Measurements from ENCODE around the gene MAEA. TPM values are rescaled to one million over a fixed set of nuclear protein-coding genes. Genes with fewer than 3 reads are reported as not detected.

MAEA gene
- total and polyA plus RNA-seq, 10 of the 15 experiments (the other 5 are each of a cell fraction or from before 2014, with no cell fraction given): 3.6 to 67.1 (median 54.6) TPM

DNA sequence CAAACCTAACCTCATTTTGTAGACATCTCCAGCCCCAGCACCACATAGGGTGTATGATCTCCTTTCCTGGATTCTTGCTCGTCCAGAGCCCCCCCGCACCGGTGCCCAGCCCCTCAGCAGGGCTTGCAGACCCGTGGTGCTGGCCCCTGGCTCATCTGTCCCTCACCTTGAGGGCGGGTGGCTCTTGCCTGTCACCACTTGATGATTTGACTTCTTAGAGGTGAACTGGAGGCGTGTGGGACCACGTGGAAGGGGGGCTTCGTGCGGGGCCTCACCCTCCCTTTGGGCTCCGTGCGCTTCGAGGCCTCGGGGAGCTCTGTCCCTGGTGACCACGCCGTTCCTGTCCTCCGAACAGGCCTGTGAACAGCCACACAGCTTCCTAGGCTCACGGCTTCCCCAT lies 72.8 kb downstream of the MAEA start:
- no peak for ATAC-seq
- ChIA-PET POLR2A (no interaction called here), CTCF (no interaction called here), RAD21 (ENCODE audit: unreplicated experiment) (no interaction called here), SMC1A (ENCODE audit: uncharacterized antibody, unreplicated experiment) (no interaction called here)
- intact Hi-C loops (cut with micrococcal nuclease; ENCODE audit: unreplicated experiment): loop anchor here (5.0 kb wide), 1 partner anchor 335 kb away; no protein-coding TSS in a partner anchor
- Histone ChIP-seq H3K4me3 (no peak overlapping the region), H3K79me2 (ENCODE audit: control insufficient read depth, insufficient read depth, low read length) (no peaks in the 10 kb centered on the region), H3K4me1 (ENCODE audit: control insufficient read depth, insufficient read depth, low read length) (no peaks in the 10 kb centered on the region), H2AFZ (ENCODE audit: control insufficient read depth, low read depth, low read length) (no peak overlapping the region), H3K9me3 (replicated peaks; ENCODE audit: control insufficient read depth, insufficient read depth, low read length) (no peaks in the 10 kb centered on the region), H3K27me3 (replicated peaks in 1 of 2; ENCODE audit: control insufficient read depth in 2 of 2, insufficient read depth in 2 of 2, low read length in 1 of 2) (no peaks in the 10 kb centered on the region), H3K9ac (ENCODE audit: control insufficient read depth, insufficient read depth, low read length) (no peak overlapping the region), H3K4me2 (ENCODE audit: control insufficient read depth, insufficient read depth) (no peak overlapping the region), H3K36me3 (ENCODE audit: control insufficient read depth in 2 of 2, insufficient read depth in 2 of 2, low read length in 1 of 2) (no peaks in the 10 kb centered on the region; a peak in 1 of 4 replicates), H4K20me1 (ENCODE audit: control insufficient read depth, insufficient read depth) (no peaks in the 10 kb centered on the region), H3K27ac (ENCODE audit: control insufficient read depth, insufficient read depth) (no peak overlapping the region)
- FAIRE-seq: no peak
- 87% methylated on average over 17 of the region's 17 CpGs for WGBS (ENCODE audit: insufficient coverage, insufficient replicate concordance, low lambda C conversion rate, missing lambda C conversion rate)
- DNase-seq (ENCODE audit: low read depth, low spot score): no peak
- no TSS peak for BruUV-seq (replicated peaks)
- in situ Hi-C loops (cut with MboI): no loop called here
- TF ChIP-seq NFXL1 (IDR thresholded peaks at IDR 0.05; ENCODE audit: borderline replicate concordance) (no peak), ZNF274 (IDR thresholded peaks at IDR 0.05; ENCODE audit: insufficient read depth, insufficient read length) (no peak), HDAC2 (IDR thresholded peaks at IDR 0.05) (no peak), SMC3 (IDR thresholded peaks at IDR 0.05; ENCODE audit: borderline replicate concordance, low read length) (no peak), SIN3A (IDR thresholded peaks at IDR 0.05; ENCODE audit: low read depth, low read length) (no peak), GATAD2B (conservative IDR thresholded peaks at IDR 0.05; ENCODE audit: low read depth) (no peak), TCF3 (IDR thresholded peaks at IDR 0.05; ENCODE audit: borderline replicate concordance, insufficient read depth, low read depth, low read length) (no peak), CHD1 (IDR thresholded peaks at IDR 0.05; ENCODE audit: low read depth, low read length) (no peak), FOS (IDR thresholded peaks at IDR 0.05; ENCODE audit: borderline replicate concordance, extremely low read depth, insufficient read length) (no peak), MEF2B (IDR thresholded peaks at IDR 0.05; ENCODE audit: partially characterized antibody, poor library complexity, severe bottlenecking) (no peak), PML (IDR thresholded peaks at IDR 0.05; ENCODE audit: low read length) (no peak), ETV6 (conservative IDR thresholded peaks at IDR 0.05 in 1 of 2, IDR thresholded peaks at IDR 0.05 in 1 of 2; ENCODE audit: borderline replicate concordance in 1 of 2, low read depth in 1 of 2) (no peak), NFYA (IDR thresholded peaks at IDR 0.05; ENCODE audit: borderline replicate concordance, low read depth, low read length) (no peak), RAD51 (IDR thresholded peaks at IDR 0.05) (no peak)
- TF ChIP-seq, protein P1, sequence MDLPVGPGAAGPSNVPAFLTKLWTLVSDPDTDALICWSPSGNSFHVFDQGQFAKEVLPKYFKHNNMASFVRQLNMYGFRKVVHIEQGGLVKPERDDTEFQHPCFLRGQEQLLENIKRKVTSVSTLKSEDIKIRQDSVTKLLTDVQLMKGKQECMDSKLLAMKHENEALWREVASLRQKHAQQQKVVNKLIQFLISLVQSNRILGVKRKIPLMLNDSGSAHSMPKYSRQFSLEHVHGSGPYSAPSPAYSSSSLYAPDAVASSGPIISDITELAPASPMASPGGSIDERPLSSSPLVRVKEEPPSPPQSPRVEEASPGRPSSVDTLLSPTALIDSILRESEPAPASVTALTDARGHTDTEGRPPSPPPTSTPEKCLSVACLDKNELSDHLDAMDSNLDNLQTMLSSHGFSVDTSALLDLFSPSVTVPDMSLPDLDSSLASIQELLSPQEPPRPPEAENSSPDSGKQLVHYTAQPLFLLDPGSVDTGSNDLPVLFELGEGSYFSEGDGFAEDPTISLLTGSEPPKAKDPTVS (IDR thresholded peaks at IDR 0.05; ENCODE audit: low read depth, low read length): no peak
- TF ChIP-seq, protein P2, sequence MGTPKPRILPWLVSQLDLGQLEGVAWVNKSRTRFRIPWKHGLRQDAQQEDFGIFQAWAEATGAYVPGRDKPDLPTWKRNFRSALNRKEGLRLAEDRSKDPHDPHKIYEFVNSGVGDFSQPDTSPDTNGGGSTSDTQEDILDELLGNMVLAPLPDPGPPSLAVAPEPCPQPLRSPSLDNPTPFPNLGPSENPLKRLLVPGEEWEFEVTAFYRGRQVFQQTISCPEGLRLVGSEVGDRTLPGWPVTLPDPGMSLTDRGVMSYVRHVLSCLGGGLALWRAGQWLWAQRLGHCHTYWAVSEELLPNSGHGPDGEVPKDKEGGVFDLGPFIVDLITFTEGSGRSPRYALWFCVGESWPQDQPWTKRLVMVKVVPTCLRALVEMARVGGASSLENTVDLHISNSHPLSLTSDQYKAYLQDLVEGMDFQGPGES (IDR thresholded peaks at IDR 0.05): no peak
- TF ChIP-seq, protein P3, sequence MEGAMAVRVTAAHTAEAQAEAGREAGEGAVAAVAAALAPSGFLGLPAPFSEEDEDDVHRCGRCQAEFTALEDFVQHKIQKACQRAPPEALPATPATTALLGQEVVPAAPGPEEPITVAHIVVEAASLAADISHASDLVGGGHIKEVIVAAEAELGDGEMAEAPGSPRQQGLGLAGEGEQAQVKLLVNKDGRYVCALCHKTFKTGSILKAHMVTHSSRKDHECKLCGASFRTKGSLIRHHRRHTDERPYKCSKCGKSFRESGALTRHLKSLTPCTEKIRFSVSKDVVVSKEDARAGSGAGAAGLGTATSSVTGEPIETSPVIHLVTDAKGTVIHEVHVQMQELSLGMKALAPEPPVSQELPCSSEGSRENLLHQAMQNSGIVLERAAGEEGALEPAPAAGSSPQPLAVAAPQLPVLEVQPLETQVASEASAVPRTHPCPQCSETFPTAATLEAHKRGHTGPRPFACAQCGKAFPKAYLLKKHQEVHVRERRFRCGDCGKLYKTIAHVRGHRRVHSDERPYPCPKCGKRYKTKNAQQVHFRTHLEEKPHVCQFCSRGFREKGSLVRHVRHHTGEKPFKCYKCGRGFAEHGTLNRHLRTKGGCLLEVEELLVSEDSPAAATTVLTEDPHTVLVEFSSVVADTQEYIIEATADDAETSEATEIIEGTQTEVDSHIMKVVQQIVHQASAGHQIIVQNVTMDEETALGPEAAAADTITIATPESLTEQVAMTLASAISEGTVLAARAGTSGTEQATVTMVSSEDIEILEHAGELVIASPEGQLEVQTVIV (IDR thresholded peaks at IDR 0.05; ENCODE audit: borderline replicate concordance, partially characterized antibody): no peak
- TF ChIP-seq, protein P4, sequence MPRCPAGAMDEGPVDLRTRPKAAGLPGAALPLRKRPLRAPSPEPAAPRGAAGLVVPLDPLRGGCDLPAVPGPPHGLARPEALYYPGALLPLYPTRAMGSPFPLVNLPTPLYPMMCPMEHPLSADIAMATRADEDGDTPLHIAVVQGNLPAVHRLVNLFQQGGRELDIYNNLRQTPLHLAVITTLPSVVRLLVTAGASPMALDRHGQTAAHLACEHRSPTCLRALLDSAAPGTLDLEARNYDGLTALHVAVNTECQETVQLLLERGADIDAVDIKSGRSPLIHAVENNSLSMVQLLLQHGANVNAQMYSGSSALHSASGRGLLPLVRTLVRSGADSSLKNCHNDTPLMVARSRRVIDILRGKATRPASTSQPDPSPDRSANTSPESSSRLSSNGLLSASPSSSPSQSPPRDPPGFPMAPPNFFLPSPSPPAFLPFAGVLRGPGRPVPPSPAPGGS (IDR thresholded peaks at IDR 0.05; ENCODE audit: borderline replicate concordance, insufficient read depth, low read depth, low read length, poor library complexity, severe bottlenecking): no peak

Data from GM12878 (cell line).